NCI-H1092 (cell line): ENCODE measurements around the gene LINC00632.
A peak's percentile ranks its signal among the peaks of the same experiment; 100 is the strongest.
"Not testable (repeated sequence)": the region's sequence is repeated elsewhere in the genome, so short reads cannot be mapped to it uniquely, and the experiment has no call there.

Experiments used
- DNase-seq: peaks from one replicate; lab custom pipeline; 2025; lab: John Stamatoyannopoulos, UW

Gene LINC00632

DNA sequence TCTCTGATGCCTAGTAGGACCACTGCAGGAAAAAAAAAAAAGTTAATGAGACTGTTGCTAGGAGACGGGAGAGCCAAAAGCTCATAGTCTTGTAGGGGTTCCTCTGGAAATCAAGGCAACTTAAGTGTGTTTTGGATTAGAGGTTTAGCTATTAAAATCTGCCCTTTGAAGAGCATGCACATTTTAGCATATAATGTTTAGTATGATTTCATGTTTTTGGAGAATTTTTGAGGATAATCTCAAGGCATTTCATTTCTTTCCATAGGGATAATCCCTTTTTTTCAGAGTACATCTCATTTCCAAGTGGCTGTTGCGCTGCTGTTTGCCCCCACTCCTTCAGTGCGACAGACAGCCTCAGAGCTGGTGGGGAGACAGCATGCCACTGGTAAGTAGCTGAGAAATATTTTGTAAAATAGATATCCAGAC lies at the start of gene LINC00632:
LINC00632 (plus strand) TSS at position 339 of the 426 bp plus-strand sequence.
- no peak for DNase-seq

DNA sequence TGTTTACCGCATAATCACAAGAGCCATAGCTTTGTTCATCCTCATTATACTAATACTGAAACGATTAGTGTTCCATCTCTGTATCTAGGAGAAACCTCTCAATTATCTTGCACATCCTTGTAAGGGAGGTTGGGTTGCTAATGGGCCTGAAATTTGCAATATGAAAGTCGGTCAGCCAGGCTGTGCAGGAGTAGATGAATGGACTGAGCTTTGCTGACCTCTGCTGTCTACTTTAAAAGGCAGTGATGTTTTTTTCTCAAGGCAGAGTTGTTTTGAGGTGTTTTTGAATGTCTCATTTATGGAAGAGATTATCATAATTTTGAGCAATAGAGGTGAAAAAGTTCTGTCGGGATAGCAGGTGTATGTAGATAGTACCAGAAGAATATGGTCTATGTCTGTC lies 47.9 kb upstream of the LINC00632 start:
- DNase-seq: no peak

DNA sequence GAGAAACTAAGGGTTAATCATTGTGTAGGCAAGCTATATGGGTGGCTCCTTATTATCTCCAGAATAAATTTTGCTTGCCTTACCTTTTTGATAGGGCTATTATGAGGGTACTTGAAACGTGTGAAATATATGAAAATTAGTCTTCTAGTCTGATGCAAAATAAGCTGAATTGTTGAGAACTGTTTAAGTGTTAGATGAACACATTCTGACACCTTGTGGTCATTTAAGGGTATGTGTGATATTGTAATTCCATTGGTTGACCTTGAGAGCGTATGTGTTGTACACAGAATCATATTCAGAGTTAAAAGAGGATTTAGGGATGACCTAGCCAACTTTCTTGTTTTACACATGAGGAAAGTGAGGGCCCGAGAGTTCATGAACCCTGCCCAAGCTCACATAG lies 44.6 kb upstream of the LINC00632 start:
- no peak for DNase-seq

DNA sequence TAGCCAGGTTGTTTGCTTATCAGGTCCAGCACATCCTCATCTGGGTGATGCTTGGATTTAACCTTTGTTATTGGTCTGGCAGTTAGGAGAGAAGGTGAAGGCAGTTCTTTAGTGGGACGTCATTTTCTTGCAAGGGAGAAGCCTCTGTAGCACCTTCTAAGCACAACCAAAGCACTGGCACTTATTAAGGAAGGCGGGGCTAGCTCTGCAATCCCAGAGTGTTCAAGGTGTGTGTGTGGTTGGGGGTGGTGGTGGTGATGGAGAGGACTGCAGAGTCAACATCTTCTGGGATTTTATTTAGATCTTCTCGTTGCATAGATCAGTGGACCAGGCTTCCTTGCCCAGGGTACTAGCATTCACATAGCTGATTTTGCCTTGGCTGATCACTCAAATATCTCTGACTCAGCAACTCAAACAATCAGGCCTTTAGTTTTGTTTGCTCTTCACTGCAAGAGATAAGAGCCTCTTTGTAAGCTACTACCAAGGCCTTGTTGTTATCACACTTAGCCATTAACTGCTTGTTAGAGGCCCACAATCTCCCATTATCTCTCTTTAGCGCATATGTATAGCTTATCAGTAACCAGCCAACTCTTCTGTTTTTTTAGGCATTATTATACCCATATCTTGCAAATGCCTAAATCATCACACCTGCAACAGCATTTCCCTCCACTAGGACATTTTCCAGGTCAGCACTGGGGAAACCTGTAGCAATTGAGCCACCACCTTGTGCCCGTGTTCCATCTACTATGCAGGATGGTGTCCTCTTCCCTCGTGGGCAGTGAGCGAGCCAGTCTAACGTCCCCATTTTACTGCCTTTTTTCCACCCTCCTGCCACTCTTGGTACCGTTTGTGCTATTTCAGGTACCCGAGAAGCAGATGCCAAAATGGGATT lies 36.5 kb upstream of the LINC00632 start:
- DNase-seq: no peak

DNA sequence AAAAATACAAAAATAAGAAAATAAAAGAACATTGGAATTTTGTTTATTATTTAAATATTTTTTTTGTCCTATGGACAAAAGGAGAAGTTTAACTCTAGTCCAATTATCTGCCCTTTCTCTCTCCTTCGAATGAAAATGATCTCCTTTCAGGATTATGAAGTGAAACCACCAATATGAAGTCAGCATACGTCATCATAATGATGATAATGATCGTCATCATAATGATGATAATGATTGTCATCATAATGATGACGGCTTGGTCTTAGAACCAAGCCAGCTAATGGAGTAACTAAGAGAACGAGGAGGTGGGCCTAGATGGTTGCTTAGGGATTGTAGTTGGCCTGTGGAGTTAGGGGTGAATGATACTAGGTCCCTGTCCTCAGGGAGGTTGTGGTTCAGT lies 21.9 kb upstream of the LINC00632 start:
- no peak for DNase-seq

DNA sequence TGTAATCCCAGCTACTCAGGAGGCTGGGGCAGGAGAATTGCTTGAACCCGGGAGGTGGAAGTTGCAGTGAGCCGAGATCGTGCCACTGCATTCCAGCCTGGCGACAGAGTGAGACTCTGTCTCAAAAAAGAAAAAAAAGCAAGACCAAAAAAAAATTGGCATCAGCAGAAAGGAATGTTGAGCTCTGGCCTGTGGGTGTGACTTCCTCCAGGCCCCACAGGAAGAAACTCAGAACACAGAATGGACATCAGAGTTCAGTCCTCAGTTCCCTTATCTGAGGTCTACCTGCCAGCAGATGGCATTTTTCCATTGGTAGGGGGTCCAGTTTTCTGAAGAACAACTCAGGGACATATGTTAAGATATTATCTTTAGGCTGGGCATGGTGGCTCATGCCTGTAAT lies 18.0 kb upstream of the LINC00632 start:
- DNase-seq: not testable (repeated sequence)

DNA sequence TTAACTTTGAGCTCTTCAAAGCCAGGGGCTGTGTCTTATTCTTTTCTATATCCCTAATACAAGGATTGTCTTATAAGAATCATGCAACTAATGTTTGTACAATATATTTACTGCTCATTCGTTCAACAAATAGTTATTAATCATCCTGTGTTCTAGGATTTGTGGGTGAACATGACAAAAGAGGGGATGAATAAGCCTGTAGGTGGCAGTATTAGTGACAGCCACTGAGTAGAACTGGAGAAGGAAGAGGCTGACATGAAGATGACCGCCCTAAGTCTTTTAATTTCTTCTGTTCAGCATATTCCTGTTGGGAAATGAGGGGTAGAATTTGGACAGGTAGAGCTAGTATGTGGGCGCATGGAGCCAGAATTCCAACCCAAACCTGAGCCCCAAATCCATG lies 11.9 kb upstream of the LINC00632 start:
- no peak for DNase-seq

DNA sequence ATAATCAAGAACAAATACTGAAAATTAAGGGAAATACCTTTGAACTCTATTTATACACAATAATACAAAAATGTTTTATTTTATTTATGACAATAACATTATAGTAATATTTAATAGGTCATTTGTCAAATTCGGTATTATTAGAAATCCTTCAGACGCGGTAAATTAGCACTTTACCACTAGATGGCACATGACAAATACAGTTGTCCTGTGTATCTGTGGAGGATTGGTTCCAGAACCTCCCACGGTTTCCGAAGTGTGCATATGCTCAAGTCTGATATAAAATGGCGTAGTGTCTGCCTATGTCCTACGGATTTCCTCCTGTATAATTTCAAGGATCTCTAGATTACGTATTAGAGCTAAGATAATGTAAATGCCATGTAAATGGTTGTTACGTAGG lies 8.1 kb upstream of the LINC00632 start:
- no peak for DNase-seq

DNA sequence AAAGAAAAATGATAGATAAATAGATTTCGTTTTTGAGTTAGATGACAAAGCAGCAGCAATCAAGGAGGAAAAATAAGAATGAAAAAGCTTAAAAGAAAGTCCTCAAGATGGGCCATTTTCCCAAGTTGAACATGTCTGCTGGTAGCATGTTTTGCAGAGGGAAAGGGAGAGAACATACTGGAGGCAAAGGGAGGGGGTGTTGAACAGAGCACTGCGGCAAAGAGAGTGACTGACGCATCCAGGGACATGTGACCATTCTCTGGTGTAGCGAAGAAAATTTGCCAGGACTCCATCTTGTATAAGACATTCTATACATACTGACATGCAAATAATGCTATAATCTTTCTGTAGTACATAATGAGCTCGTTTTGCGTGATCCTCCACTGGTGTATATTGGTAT lies 1.2 kb downstream of the LINC00632 start:
- DNase-seq: no peak

DNA sequence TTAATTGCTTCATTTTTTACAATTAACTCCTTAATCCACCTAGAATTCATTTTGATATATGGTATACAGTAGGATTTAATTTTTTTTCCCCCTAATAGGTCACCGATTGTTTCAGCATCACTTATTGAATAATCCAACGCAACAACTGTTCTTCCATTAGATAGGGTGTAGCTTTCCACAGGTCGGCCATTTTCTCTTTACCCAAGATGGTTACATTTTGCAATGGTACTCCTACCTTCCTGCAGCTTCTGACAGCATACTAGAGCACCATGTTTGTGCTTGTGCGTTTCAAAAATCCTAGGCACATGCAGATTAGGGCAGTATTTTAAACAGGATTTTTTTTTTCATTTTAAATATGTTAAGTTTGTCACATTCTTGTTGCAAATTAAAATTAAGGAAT lies 2.3 kb downstream of the LINC00632 start:
- no peak for DNase-seq

DNA sequence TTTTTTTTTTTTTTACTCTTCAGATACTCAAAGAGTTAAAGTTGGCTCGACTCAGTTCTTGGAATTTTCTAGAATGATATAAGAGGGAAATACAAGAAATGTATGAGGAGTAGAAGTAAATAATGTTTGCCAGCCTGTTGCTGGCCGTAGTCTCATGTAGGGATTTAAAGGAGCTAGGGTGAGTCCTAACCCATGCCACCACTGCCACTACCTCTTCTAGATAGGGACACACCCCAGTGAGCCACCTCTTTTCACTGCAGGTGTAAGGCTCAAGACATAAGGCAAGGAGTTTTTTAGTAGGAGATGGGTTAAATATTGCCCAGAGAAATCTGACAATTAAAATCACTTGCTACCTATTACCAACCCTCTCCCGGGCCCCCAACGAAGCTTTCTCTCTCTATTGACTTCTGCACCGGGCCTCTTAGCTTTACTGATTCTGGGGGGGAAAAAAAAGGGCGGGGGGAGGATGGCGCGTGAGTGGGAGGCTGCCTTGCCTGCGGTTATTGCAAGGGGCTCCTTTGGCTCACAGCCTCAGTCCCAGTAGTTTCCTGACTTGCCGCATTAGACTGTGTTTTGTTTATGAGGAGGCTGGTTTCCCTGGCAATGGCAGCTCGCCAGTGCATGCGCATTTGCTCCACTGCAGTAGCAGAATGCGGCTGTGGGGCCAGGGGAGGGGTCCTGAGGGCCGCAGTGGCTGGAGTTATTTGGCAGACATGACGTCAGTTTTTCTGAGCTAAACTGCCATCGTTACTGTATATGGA lies 3.0 kb downstream of the LINC00632 start:
- no peak for DNase-seq

DNA sequence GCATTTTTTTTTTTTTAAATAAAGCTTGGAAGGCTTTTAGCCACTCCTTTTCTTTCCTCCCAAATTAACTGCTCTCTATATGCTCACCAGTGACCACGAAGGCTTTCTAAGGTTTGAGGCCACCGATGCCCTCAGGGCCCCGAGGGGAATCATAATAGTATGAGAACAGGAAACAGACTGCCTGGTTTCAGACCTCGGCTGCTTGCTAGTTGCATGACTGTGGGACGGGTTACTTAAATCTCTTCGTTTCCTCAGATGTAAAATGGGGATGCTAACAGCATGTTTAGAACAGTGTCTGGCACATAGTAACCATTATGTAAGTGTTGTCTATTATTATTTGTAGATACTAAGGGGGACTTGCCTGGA lies 3.6 kb downstream of the LINC00632 start:
- no peak for DNase-seq

DNA sequence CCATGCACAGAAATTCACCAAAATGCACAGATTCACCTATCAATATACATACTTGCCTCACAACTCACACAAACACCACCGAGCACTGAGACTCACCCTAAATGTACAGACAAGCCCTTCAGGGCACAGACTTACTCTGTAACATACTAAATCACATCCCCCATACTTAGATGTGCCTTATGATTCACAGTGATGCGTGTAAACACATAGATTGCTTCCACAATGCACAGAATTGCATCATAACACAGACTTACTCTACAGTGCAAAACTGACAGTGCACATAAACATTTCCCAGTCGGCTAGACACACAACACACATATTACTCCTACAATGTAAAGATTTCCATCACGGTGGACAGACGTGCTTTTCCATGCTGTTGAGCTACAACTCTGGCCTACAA lies 6.2 kb downstream of the LINC00632 start:
- DNase-seq: no peak

DNA sequence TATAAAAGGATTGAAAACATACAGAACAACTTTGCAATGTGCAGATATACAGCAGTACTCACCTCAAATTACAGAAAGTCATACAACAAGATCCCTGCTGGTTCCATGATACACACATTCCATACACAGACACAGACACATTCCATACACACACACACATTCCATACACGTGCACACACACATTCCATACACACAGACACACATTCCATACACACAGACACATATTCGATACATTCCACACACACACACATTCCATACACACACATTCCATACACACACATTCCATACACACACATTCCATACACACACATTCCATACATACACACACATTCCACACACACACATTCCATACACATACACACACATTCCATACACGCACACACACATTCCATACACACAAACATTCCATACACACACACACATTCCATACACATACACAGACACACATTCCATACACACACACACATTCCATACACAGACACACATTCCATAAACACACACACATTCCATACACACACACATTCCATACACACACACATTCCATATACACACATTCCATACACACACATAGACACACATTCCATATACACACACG lies 13.7 kb downstream of the LINC00632 start:
- DNase-seq: no peak

DNA sequence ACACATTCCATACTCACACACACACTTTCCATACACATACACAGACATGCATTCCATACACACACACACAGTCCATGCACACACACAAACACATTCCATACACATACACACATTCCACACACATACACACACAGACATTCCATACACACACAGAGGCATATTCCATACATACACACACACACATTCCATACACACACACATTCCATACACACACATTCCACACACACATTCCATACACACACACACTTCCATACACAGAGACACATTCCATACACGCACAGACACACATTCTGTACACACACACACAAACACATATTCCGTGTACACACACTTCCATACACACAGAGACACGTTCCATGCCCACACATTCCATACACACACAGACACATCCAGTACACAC lies 14.8 kb downstream of the LINC00632 start:
- DNase-seq: no peak

DNA sequence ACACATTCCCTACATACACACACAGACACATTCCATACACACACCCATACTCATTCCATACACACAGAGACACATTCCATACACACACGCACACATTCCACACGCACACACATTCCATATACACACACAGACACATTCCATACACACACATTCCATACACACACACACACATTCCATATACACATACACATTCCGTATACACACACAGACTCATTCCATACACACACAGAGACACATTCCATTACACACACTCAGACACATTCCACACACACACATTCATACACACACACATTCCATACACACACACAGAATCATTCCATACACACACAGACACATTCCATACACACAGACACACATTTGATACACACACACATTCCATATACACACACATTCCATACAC lies 15.2 kb downstream of the LINC00632 start:
- no peak for DNase-seq

DNA sequence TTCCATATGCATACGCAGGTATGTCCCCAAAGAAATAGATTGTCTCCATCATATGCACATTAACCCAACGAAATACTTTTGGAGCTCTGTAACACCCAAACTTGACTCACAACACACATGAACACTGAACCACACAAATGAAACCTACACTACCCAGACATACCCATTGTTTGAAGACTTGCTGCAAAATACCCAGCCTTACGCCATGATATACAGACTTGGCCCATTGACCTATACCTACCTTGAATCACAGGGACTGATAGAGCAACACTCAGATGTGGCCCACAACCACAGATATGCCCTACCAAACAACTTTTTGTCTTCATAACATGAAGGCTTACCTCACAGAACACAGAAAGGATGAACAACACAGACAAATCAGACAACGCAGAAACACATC lies 15.9 kb downstream of the LINC00632 start:
- no peak for DNase-seq

DNA sequence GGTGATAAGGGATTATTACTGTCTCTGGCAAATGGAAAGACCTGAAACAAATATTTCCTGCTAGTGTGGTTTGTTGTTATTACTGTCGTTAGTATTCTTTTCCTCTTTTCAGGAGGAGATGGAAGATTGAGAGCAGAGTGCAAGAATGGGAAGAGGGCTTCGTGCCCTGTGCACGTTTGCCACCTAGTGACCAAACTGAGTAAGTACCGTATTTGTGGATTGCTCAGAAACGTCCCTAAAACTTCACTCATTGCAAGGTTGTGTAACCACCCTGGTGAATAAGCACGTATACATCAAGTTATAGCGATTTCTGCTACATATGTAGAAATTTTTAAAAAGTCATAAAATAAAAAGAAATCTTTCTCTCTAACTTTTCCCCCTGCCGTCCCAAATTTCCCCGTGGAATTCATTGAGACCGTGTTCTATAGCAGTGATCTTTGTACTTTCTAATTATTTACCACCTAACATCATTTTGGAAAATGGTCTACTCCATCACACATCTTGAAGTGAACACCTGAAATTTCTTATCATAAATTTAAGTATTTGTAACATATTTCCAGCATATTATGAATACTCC lies 24.3 kb downstream of the LINC00632 start:
- DNase-seq: peak; percentile 3

DNA sequence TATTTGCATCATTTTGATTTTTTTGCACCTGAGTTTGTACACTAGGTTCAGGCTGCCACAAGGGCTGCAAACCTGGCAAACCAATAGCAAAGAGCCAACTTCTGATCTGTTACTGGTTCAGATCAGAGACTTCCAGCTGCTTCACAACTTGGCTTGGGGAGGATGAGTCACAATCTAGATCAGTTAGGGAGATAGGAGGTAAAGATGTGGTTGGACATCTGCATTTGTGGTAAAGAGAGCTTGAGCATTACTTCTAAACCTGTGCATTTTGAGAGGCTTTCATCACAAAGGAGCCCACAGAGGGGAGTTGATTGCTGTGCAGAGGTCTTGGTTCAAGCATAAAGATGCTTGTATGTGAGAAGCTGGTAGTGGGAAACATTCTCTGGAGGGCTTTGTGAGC lies 34.5 kb downstream of the LINC00632 start:
- DNase-seq: no peak

DNA sequence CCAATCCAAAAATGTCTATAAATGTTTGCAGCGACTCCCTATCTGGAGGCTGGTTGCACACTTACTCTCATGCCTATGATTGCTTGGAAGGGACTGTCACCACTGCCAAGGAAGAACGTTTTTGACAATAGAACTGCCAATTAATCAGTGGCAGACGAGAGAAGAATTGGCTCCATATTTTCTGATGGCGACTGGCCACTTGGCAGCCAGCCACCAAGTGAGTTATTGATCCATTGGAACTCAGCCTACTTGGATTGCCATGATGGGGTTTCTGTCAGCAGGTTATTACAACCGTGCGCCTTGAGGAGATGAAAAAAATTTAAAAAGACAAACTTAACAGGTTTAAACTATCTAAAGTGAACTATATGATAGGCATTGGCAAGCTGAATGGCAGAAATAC lies 47.4 kb downstream of the LINC00632 start:
- no peak for DNase-seq

DNA sequence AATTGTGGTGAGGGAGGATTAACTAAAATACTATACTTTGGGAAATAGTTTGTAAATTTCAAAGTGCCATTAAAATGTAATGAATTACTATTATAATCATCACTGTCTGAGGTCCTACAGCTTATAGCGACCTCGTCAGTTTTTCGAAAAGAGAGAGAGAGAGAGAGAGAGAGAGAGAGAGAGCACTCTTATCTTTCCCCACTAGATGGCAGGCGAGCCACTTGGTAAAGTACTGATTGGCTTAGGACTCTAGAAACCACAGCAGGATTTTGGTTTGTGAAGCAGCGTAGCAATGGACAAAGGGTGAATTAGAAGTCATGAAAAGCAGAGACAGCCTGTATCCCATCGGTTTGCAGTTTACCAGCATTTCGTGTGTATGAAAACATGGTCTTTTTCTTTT lies 52.5 kb downstream of the LINC00632 start:
- no peak for DNase-seq

DNA sequence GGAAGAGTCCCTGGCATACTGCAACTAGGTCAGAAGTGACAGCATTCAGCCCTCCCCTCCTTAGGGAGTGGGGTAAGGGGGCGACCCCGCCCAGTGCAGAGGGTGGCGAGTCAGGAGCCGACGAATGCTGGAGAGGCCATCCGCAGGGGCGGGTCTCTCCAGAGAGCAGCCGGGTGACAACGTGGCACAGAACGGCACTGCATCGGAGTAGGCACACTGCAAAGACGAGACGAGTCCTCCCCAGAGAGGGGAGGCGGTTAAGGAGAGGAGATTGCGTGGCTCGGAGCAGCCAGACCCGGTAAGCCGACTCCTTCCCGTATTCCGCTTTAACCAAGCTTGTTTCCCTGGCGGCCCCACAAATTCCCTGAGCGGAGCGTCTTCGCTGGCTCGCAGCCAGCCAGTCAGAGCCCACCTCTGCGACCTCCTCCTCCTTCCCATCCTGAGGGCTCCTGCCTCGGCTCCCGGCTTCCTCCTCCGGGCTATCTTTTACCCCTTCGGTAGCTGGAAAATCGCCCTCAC lies 54.9 kb downstream of the LINC00632 start:
- DNase-seq: no peak
